ENCODE measurements around the gene TMEM175.

Gene TMEM175

GRCh38 chr4:960140-960635 lies 27.9 kb downstream of the TMEM175 start:
- FAIRE-seq: no peak
- DNase-seq (ENCODE audit: insufficient read length, low spot score): no peak
- TF ChIP-seq POU2F2 (IDR thresholded peaks at IDR 0.05; ENCODE audit: low read depth, low read length) (no peak), SPI1 (IDR thresholded peaks at IDR 0.05; ENCODE audit: low read depth, low read length) (no peak), POLR2AphosphoS5 (IDR thresholded peaks at IDR 0.05; ENCODE audit: low read depth, low read length) (no peak), TAF1 (IDR thresholded peaks at IDR 0.05; ENCODE audit: low read depth, low read length) (no peak), PAX5 (IDR thresholded peaks at IDR 0.05; ENCODE audit: insufficient read depth, low read length, severe bottlenecking) (no peak)

GRCh38 chr4:960636-961350 lies 28.5 kb downstream of the TMEM175 start:
- no peak for FAIRE-seq
- DNase-seq (ENCODE audit: insufficient read length, low spot score): no peak
- TF ChIP-seq PAX5 (IDR thresholded peaks at IDR 0.05; ENCODE audit: insufficient read depth, low read length, severe bottlenecking): no peak
- no peak for TF ChIP-seq POLR2AphosphoS5 (IDR thresholded peaks at IDR 0.05; ENCODE audit: low read depth, low read length)
- TF ChIP-seq SPI1 (IDR thresholded peaks at IDR 0.05; ENCODE audit: low read depth, low read length): no peak
- no peak for TF ChIP-seq POLR2A (IDR thresholded peaks at IDR 0.05; ENCODE audit: low read depth, low read length)
- TF ChIP-seq POU2F2 (IDR thresholded peaks at IDR 0.05; ENCODE audit: low read depth, low read length): no peak
- no peak for TF ChIP-seq TAF1 (IDR thresholded peaks at IDR 0.05; ENCODE audit: low read depth, low read length)

GRCh38 chr4:961351-962230 lies 29.3 kb downstream of the TMEM175 start:
- TF ChIP-seq POLR2A (IDR thresholded peaks at IDR 0.05; ENCODE audit: low read depth, low read length): no peak
- TF ChIP-seq POLR2AphosphoS5 (IDR thresholded peaks at IDR 0.05; ENCODE audit: low read depth, low read length): no peak
- TF ChIP-seq POU2F2 (IDR thresholded peaks at IDR 0.05; ENCODE audit: low read depth, low read length): no peak
- TF ChIP-seq SPI1 (IDR thresholded peaks at IDR 0.05; ENCODE audit: low read depth, low read length): no peak
- no peak for TF ChIP-seq TAF1 (IDR thresholded peaks at IDR 0.05; ENCODE audit: low read depth, low read length)
- TF ChIP-seq PAX5 (IDR thresholded peaks at IDR 0.05; ENCODE audit: insufficient read depth, low read length, severe bottlenecking): no peak
- DNase-seq (ENCODE audit: insufficient read length, low spot score): no peak

GRCh38 chr4:962231-963208 lies 30.3 kb downstream of the TMEM175 start:
- no peak for DNase-seq (ENCODE audit: insufficient read length, low spot score)
- no peak for TF ChIP-seq PAX5 (IDR thresholded peaks at IDR 0.05; ENCODE audit: insufficient read depth, low read length, severe bottlenecking)
- no peak for TF ChIP-seq POLR2AphosphoS5 (IDR thresholded peaks at IDR 0.05; ENCODE audit: low read depth, low read length)
- no peak for FAIRE-seq

More at GRCh38 chr4:961351-962230, 29.3 kb downstream of the TMEM175 start:
- FAIRE-seq: no peak

GRCh38 chr4:963276-964225 lies 31.3 kb downstream of the TMEM175 start:
- DNase-seq (ENCODE audit: insufficient read length, low spot score): no peak
- TF ChIP-seq POLR2A (IDR thresholded peaks at IDR 0.05; ENCODE audit: low read depth, low read length): no peak
- no peak for TF ChIP-seq TAF1 (IDR thresholded peaks at IDR 0.05; ENCODE audit: low read depth, low read length)
- TF ChIP-seq POLR2AphosphoS5 (IDR thresholded peaks at IDR 0.05; ENCODE audit: low read depth, low read length): no peak
- no peak for TF ChIP-seq SPI1 (IDR thresholded peaks at IDR 0.05; ENCODE audit: low read depth, low read length)
- no peak for TF ChIP-seq POU2F2 (IDR thresholded peaks at IDR 0.05; ENCODE audit: low read depth, low read length)
- TF ChIP-seq PAX5 (IDR thresholded peaks at IDR 0.05; ENCODE audit: insufficient read depth, low read length, severe bottlenecking): no peak
- no peak for FAIRE-seq

GRCh38 chr4:964346-965025 lies 32.2 kb downstream of the TMEM175 start:
- no peak for DNase-seq (ENCODE audit: insufficient read length, low spot score)
- TF ChIP-seq TAF1 (IDR thresholded peaks at IDR 0.05; ENCODE audit: low read depth, low read length): no peak
- TF ChIP-seq SPI1 (IDR thresholded peaks at IDR 0.05; ENCODE audit: low read depth, low read length): no peak
- no peak for TF ChIP-seq POLR2AphosphoS5 (IDR thresholded peaks at IDR 0.05; ENCODE audit: low read depth, low read length)
- TF ChIP-seq POLR2A (IDR thresholded peaks at IDR 0.05; ENCODE audit: low read depth, low read length): no peak
- TF ChIP-seq POU2F2 (IDR thresholded peaks at IDR 0.05; ENCODE audit: low read depth, low read length): no peak
- TF ChIP-seq PAX5 (IDR thresholded peaks at IDR 0.05; ENCODE audit: insufficient read depth, low read length, severe bottlenecking): no peak
- FAIRE-seq: no peak

GRCh38 chr4:965048-965765 lies 32.9 kb downstream of the TMEM175 start:
- FAIRE-seq (no peak), DNase-seq (ENCODE audit: insufficient read length, low spot score) (no peak)
- TF ChIP-seq SPI1 (IDR thresholded peaks at IDR 0.05; ENCODE audit: low read depth, low read length): no peak
- no peak for TF ChIP-seq TAF1 (IDR thresholded peaks at IDR 0.05; ENCODE audit: low read depth, low read length)
- TF ChIP-seq POLR2AphosphoS5 (IDR thresholded peaks at IDR 0.05; ENCODE audit: low read depth, low read length): no peak
- TF ChIP-seq PAX5 (IDR thresholded peaks at IDR 0.05; ENCODE audit: insufficient read depth, low read length, severe bottlenecking): no peak
- no peak for TF ChIP-seq POLR2A (IDR thresholded peaks at IDR 0.05; ENCODE audit: low read depth, low read length)
- no peak for TF ChIP-seq POU2F2 (IDR thresholded peaks at IDR 0.05; ENCODE audit: low read depth, low read length)
